Skin epidermis (tissue), 12 donors: Measurements from ENCODE around the gene EXOC3L1.

ENCODE experiments used
- H3K27ac ChIP-seq, 21 experiments: fragments of 200-600 bp; sonication (generic) in 11 of 21; one replicate each; pipeline ENCODE4 v1.5.0; 2020; ENCODE audit warnings: mild to moderate bottlenecking in 3 of 21, inconsistent platforms in 2 of 21, moderate library complexity in 2 of 21
- H3K4me3 ChIP-seq, 7 experiments: fragments of 200-600 bp; sonication (generic) in 2 of 7; one replicate each; pipeline ENCODE4 v1.5.0; 2020; ENCODE audit warnings: inconsistent platforms in 2 of 7, mild to moderate bottlenecking in 2 of 7, moderate library complexity in 1 of 7

Gene EXOC3L1, protein sequence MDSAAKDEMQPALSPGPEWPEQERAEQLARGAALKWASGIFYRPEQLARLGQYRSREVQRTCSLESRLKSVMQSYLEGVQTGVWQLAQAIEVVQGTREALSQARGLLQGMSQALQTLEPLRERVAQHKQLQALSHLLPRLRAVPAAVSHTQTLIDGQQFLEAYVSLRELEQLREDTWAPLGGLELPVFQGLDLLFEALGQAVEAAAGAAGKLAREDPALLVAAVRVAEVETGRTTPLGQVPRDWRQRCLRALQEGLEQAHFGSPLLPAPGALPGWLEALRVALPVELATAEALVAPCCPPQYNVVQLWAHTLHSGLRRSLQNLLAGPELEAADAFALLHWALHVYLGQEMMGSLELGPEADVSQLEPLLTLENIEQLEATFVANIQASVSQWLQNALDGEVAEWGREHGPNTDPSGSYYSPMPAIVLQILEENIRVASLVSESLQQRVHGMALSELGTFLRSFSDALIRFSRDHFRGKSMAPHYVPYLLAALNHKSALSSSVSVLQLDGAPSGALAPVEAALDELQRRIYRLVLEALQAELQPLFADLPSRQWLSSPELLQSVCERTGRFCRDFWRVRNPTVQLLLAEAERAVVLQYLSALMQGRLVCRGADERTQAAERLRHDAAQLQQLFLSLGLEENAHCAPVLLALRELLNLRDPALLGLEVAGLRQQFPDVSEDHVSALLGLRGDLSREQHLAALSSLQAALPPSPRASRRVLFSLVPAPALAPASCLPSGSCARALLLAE

GRCh38 chr16:67190041-67190440, at the start of gene EXOC3L1:
Gene EXOC3L1 (minus strand): TSS chr16:67190136. CDS start chr16:67189676, 460 bp downstream.
- no peak within 1 kb of the TSS for H3K4me3 ChIP-seq
- H3K27ac ChIP-seq, result peak within 1 kb of the TSS in 1 of 21 experiments; percentile 58

GRCh38 chr16:67238806-67239470, 49.0 kb upstream of the EXOC3L1 start:
- Histone ChIP-seq H3K4me3 (no peak overlapping the region), H3K27ac (no peak overlapping the region)

GRCh38 chr16:67238278-67238575, 48.3 kb upstream of the EXOC3L1 start:
- no peak overlapping the region for H3K4me3 ChIP-seq
- H3K27ac ChIP-seq, result no peak overlapping the region

- Histone ChIP-seq H3K27ac (peak overlapping the region in 3 of 21 experiments; percentile 17 to 80 (median 17)), H3K4me3 (peak overlapping the region in 1 of 7 experiments; percentile 1)
Measured at GRCh38 chr16:67237396-67238277, 47.7 kb upstream of the EXOC3L1 start.

- peak overlapping the region in 2 of 7 experiments; percentile 11 to 13 for H3K4me3 ChIP-seq
- H3K27ac ChIP-seq, result peak overlapping the region in 16 of 21 experiments; percentile 5 to 83 (median 72)
Measured at GRCh38 chr16:67236563-67237395, 46.8 kb upstream of the EXOC3L1 start.

DNA sequence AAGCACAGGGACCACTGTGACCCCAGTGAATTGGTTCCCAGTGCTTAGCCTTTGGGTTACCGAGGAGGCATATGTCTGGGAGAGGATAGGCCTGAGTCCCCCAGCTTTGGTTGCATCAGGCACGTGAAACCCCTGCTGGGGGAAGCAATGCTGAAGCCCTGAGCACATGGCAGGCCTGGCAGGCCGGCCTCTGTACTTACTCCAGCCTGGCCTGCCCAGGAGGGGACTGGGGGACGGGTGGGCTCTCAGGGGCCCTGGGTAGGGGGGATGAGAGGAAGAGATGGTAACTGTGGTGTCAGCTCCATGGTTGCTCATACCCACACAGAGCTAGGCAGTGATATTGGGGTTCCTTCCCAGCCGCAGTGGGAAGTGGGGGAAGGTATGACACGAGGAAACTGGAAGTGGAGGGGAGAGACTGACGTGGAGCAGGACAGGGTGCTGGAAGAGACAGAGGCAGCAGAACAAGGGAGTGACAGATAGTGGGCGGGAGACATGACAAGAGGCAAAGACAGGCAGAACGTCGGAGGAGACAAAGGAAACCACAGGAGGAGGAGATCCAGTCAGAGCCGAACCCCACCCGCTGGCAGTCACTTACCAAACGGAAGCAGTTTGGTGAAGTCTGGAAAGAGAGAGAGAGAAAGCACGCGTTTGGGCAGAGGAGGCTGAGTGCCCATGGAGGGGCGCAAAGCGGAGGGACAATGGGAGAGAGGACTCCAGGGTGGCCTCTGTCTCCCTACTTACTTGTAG, 46.1 kb upstream of the EXOC3L1 start:
- Histone ChIP-seq H3K4me3 (peak overlapping the region in 1 of 7 experiments; percentile 11), H3K27ac (peak overlapping the region in 19 of 21 experiments; percentile 5 to 83 (median 67))

DNA sequence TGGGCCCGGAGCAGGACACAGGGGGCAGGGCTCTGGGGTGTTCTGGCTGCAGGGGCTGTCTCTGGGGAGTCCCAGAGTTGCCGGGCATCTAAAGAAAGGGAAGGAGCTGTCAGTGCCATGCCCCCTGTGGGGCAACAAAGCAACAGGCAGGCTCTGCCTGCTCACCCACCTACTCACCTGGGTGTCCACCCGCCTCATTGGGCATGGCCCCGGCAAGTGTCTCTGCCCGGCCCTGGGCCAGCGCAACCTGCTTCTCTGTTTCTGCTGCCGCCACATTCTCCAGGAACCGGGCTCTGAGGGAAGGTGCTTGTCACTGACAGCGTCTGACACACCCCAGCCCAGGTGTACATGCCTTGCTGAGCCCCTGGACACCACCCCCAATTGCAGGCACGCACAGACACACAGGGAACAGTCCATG, 44.3 kb upstream of the EXOC3L1 start:
- Histone ChIP-seq H3K27ac (no peak overlapping the region), H3K4me3 (no peak overlapping the region)

GRCh38 chr16:67233596-67233995, 43.7 kb upstream of the EXOC3L1 start:
- H3K27ac ChIP-seq, result no peak overlapping the region

DNA sequence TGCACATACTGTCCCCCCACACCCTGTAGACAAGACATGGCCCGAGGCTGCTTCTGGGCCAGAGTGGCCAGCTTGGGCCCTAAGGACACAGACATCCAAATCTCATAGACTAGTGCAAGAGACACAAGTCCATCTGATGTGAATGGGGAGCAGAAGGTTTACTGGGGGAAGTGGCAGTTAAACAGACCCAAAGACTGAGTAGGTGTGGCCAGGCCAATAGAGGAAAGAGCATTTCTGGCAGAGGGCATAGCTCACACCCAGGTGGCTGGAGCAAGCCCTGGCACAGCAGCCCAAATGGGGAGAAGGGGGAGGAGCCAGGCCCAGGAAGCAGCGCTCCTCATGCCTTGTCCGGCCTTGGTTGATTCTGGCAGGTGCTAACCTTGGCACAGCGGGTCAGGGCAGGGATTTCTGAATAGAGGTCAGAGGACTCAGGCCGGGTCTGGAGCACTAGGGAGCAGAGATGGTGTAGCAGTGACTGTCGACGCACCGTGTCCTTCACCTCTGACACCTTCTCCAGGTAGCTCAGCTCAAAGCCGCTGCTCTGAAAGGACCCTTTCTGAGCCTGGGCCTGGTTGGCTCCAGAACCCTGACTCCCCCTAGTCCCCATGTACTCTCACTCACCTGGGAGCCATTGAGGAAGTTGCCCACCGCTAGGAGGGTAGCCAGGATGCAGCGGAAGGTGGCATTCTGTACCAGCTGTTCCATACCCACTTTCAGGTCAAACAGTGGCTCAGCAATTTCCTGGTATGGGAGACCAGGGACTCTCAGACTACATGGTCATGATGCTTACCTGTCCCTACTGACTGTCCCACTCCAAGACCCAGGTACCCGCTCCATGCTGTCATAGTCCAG, 41.1 kb upstream of the EXOC3L1 start:
- no peak overlapping the region for H3K4me3 ChIP-seq
- H3K27ac ChIP-seq, result no peak overlapping the region

More at GRCh38 chr16:67233596-67233995, 43.7 kb upstream of the EXOC3L1 start:
- no peak overlapping the region for H3K4me3 ChIP-seq

DNA sequence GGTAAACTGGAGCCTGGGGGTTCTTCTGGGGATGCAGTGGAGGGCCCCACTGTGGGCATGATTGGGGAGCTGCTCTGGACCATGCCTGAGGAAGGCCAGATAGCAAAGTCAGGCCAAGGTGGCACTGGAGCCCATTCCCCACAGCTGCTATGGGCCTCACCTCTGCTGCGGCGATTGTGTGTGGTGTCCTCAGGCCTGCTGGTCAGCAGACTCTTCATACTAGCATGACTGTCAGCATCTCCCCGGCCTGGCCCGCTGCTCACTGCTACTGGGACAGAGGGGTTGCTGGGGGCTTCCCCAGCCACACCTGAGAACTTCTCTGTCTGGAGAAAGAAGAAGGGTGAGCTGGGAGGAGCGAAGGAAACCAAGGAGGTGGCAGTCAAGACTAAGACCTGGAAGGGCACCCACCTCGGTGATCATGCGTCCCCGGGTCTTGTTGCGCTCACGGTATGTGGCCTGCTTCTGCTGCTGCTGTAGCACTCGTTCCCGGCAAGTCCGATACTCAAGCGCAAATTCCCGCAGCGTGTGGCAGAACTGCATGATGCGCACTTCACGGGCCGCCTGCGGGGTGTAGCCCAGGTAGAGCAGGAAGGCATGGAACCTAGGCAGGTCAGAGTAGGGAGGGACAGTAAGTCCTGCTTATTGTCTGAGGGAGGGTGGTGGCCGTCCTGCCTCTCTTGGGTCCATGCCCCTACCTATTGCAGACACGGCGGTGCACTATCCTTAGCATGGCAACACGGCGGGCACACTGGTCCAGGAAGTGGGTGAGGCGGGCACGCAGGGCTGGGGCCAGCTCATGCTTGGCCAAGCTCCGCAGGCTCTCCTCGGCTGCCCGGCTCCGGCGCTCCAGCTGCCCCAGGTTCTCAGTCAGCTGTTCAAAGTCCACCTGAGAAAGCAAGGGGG, 40.2 kb upstream of the EXOC3L1 start:
- H3K4me3 ChIP-seq, result no peak overlapping the region
- H3K27ac ChIP-seq, result no peak overlapping the region

DNA sequence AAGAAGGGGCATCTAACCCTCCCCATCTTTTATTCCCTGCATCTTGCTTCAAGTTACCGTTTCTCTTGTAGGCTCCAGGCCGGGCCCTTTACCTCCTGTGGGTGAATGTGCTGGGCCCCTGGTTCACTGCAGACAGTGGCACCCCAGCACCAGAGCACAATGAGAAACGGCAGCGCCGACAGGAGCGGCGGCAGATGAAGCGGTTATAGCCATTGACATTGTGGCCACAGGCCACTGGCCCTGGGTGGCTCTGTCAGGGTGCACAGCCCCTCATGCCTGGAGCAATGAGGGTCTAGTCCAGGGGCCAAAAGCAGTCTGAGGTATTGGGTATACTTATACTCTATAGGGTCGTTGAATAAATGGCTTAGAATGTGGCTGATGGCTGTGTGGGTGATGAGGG, 39.0 kb upstream of the EXOC3L1 start:
- no peak overlapping the region for H3K4me3 ChIP-seq
- no peak overlapping the region for H3K27ac ChIP-seq

- Histone ChIP-seq H3K4me3 (peak overlapping the region in 5 of 7 experiments; percentile 82 to 99 (median 95)), H3K27ac (peak overlapping the region in 4 of 21 experiments; percentile 86 to 92 (median 90))
Measured at GRCh38 chr16:67228034-67228785, 38.3 kb upstream of the EXOC3L1 start.

- peak overlapping the region in 20 of 21 experiments; percentile 61 to 93 (median 86) for H3K27ac ChIP-seq
- peak overlapping the region; percentile 74 to 100 (median 95) for H3K4me3 ChIP-seq
Measured at GRCh38 chr16:67227567-67227921, 37.6 kb upstream of the EXOC3L1 start.

DNA sequence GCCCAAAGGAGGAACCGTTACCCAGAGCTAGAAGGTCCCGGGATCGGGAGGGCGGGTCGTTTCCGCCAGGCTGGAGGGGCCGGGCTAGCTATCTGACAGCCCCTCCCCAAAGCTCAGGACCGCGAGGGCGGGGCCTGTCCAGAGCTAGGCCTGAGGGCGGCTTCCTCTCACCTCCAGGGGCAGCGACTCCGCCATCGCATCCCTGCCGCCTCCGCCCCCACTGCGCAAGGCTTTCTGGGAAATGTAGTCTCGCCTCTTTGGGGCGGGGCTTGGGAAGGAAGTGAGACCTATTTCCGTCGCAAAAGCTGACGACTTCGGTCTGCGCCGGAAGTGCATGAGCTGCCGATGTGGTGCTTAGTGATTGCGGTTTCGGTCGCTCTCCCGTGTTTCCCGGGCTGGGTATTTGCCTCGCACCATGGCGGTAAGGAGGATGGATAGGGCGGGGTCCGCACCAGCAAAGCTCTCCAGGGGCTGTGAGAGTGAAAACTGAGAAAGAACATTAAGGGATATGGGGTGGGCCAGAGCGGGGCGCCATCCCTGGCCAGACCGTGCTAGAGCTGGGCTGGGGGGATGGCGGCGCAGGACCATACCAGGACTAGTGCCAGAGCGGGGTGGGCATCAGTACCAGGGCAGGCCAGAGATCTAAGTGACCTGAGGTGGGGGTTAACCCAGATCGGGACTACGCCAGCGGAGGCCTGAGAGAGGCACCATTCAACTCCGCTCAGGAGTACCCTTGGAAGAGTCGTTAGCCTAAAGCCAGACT, 37.0 kb upstream of the EXOC3L1 start, which contains the start of gene TMEM208:
Gene TMEM208 (plus strand): TSS at position 327 of the 763 bp plus-strand sequence. CDS start 89 bp downstream, at position 416.
- Histone ChIP-seq H3K4me3 (peak within 1 kb of the TSS; percentile 74 to 100 (median 95)), H3K27ac (peak within 1 kb of the TSS; percentile 58 to 93 (median 85))
